ENCODE results near the gene NXF1. TPM values are rescaled to one million over a fixed set of nuclear protein-coding genes. Genes with fewer than 3 reads are reported as not detected.

NXF1 gene
- total RNA-seq, 4 donors from 2014 or later = 51.2 to 68.8 (median 55.1) TPM

GRCh38 chr11:62817129-62817528 is 11.9 kb upstream of the NXF1 start:
- TF ChIP-seq CTCF (IDR thresholded peaks at IDR 0.05; ENCODE audit: low read depth) = no peak

- no peak for TF ChIP-seq CTCF (IDR thresholded peaks at IDR 0.05; ENCODE audit: low read depth)
Observed at GRCh38 chr11:62816557-62816956, 11.3 kb upstream of the NXF1 start.

- no peak for TF ChIP-seq CTCF (IDR thresholded peaks at IDR 0.05; ENCODE audit: low read depth)
Observed at GRCh38 chr11:62811659-62812058, 6.4 kb upstream of the NXF1 start.

GRCh38 chr11:62810748-62811147 is 5.5 kb upstream of the NXF1 start:
- TF ChIP-seq CTCF (IDR thresholded peaks at IDR 0.05; ENCODE audit: low read depth) = no peak

GRCh38 chr11:62806611-62807121 is 1.4 kb upstream of the NXF1 start:
- TF ChIP-seq CTCF (IDR thresholded peaks at IDR 0.05; ENCODE audit: low read depth) = no peak

- TF ChIP-seq CTCF (IDR thresholded peaks at IDR 0.05; ENCODE audit: low read depth) = no peak
Observed at GRCh38 chr11:62805961-62806441, 761 bp upstream of the NXF1 start.

GRCh38 chr11:62804310-62805075 is 747 bp downstream of the NXF1 start:
- TF ChIP-seq CTCF (IDR thresholded peaks at IDR 0.05; ENCODE audit: low read depth) = no peak

All from subcutaneous adipose tissue (tissue), 4 donors.